K562 (cell line): ENCODE measurements around the gene SEC16A. TPM values are rescaled to one million over a fixed set of nuclear protein-coding genes. Genes with fewer than 3 reads are reported as not detected.

ENCODE experiments used
- ARID4B ChIP-seq: sonication (generic); formaldehyde crosslinking; IDR thresholded peaks from 2 replicates; pipeline ENCODE4 v1.8.0; 2022; ENCODE audit warnings: mild to moderate bottlenecking, missing genetic modification reagents
- ATF3 ChIP-seq, 2 experiments: fragments of 450-650 bp in 1 of 2; sonication (generic) in 1 of 2; formaldehyde crosslinking in 1 of 2; IDR thresholded peaks in 1 of 2; conservative IDR thresholded peaks in 1 of 2; 2 replicates each; pipeline versions ENCODE4 v1.6.1 to v1.8.1; 2016 to 2023; ENCODE audit warnings: mild to moderate bottlenecking in 2 of 2, moderate library complexity in 2 of 2, inconsistent platforms in 1 of 2, missing genetic modification reagents in 1 of 2
- CEBPB ChIP-seq: fragments of 450-650 bp; IDR thresholded peaks from 2 replicates; pipeline ENCODE4 v1.6.1; 2016; ENCODE audit warnings: missing genetic modification characterization, missing compliant biosample characterization
- CEBPG ChIP-seq, 3 experiments: fragments of 200-800 bp in 1 of 3; sonication (Bioruptor generic) in 1 of 3; sonication (generic) in 1 of 3; formaldehyde crosslinking in 1 of 3; IDR thresholded peaks in 2 of 3; conservative IDR thresholded peaks in 1 of 3; 2 replicates each; pipeline versions ENCODE4 v1.6.1 to v1.8.0; 2016 to 2022; ENCODE audit warnings: missing compliant biosample characterization in 2 of 3, missing genetic modification characterization in 2 of 3, mild to moderate bottlenecking in 1 of 3, missing genetic modification reagents in 1 of 3
- CHD1 ChIP-seq: fragments of 200-600 bp; sonication (generic); IDR thresholded peaks from one replicate; pipeline ENCODE4 v1.6.1; 2012; ENCODE audit warnings: mild to moderate bottlenecking, moderate library complexity, low read length, inconsistent platforms
- COPS2 ChIP-seq: fragments of 450-650 bp; conservative IDR thresholded peaks from 2 replicates; pipeline ENCODE4 v1.6.1; 2016; ENCODE audit warnings: mild to moderate bottlenecking, moderate library complexity
- IRF2 ChIP-seq: sonication (generic); formaldehyde crosslinking; IDR thresholded peaks from 2 replicates; pipeline ENCODE4 v1.8.1; 2022; ENCODE audit warnings: mild to moderate bottlenecking, missing genetic modification reagents
- MED1 ChIP-seq: sonication (generic); formaldehyde crosslinking; IDR thresholded peaks from 2 replicates; pipeline ENCODE4 v1.8.1; 2023; ENCODE audit warnings: missing genetic modification reagents, borderline replicate concordance
- NR2C2 ChIP-seq, 2 experiments: fragments of 200-800 bp in 1 of 2; sonication (Bioruptor generic) in 1 of 2; sonication (generic) in 1 of 2; formaldehyde crosslinking in 1 of 2; IDR thresholded peaks; 2 replicates each; pipeline versions ENCODE4 v1.6.1 to v1.8.0; 2016 to 2022; ENCODE audit warnings: mild to moderate bottlenecking in 1 of 2, missing compliant biosample characterization in 1 of 2, missing genetic modification characterization in 1 of 2, missing genetic modification reagents in 1 of 2
- PRMT5 ChIP-seq: sonication (generic); formaldehyde crosslinking; IDR thresholded peaks from 2 replicates; pipeline ENCODE4 v1.5.0; 2020; ENCODE audit warnings: missing genetic modification reagents
- SAP30 ChIP-seq: fragments of 200-600 bp; sonication (generic); IDR thresholded peaks from 2 replicates; pipeline ENCODE4 v1.6.1; 2012; ENCODE audit warnings: borderline replicate concordance, low read depth, mild to moderate bottlenecking, moderate library complexity, low read length, control low read depth, inconsistent platforms; ENCODE audit not compliant: insufficient read depth, poor library complexity, severe bottlenecking
- STAG1 ChIP-seq: sonication (generic); formaldehyde crosslinking; IDR thresholded peaks from 2 replicates; pipeline ENCODE4 v1.5.0; 2020; ENCODE audit warnings: missing genetic modification reagents, borderline replicate concordance
- USF2 ChIP-seq: sonication (generic); formaldehyde crosslinking; IDR thresholded peaks from 2 replicates; pipeline ENCODE4 v1.5.0; 2020; ENCODE audit warnings: missing genetic modification reagents
- ZNF780A ChIP-seq: fragments of 250-450 bp; sonication (Bioruptor Pico); IDR thresholded peaks from 2 replicates; pipeline ENCODE4 v1.5.0; 2021; ENCODE audit warnings: mild to moderate bottlenecking
- polyA plus RNA-seq, 8 experiments: library from polyadenylated mRNA; depleted of rRNA in 4 of 8; stranded (reverse) in 5 of 8; unstranded in 3 of 8; fragments of >200 nt; fragmentation: Nextera tagmentation in 2 of 8; fragmentation: Illumina TruSeq in 1 of 8; extraction: Ambion mirVana in 2 of 8; extraction: Trizol in 1 of 8; gene quantifications; 2 replicates each; pipeline versions ENCODE4 v1.2.1 to v1.2.3, GENCODE V29; 2011 to 2014; ENCODE audit warnings: inconsistent platforms in 1 of 8, missing spikeins in 1 of 8
- total RNA-seq, 7 experiments: library from RNA; depleted of rRNA in 6 of 7; stranded (reverse); fragments of >200 nt in 6 of 7; fragmentation: Illumina TruSeq in 2 of 7; extraction: Trizol in 2 of 7; gene quantifications; 2 replicates each; pipeline versions ENCODE4 v1.2.1 to v1.2.3, GENCODE V29; 2011 to 2021; ENCODE audit warnings: low replicate concordance in 1 of 7

Gene SEC16A
- total and polyA plus RNA-seq, 9 of the 15 experiments (the other 6 are each of a cell fraction or from before 2014, with no cell fraction given) = 8.3 to 62.8 (median 14.0) TPM

GRCh38 chr9:136482046-136482792, 621 bp downstream of the SEC16A start (continued):
- TF ChIP-seq COPS2 = no peak
- TF ChIP-seq ZNF780A (CRISPR knock-in tag) = 0 out of 2 replicates have a peak, but pooled peaks have one; percentile 6
- TF ChIP-seq CEBPB (tag) = peak; percentile 93
- 0 out of 2 replicates have a peak, but pooled peaks have one; percentile 48 for TF ChIP-seq ARID4B (CRISPR knock-in tag)
- no peak for TF ChIP-seq USF2
- no peak for TF ChIP-seq IRF2
- peak; percentile 34; the same call in 1 of the 2 replicates for TF ChIP-seq STAG1
- 0 out of 2 replicates have a peak, but pooled peaks have one; percentile 14 for TF ChIP-seq ATF3 (IDR thresholded peaks at IDR 0.05)
- no peak for TF ChIP-seq ATF3 (CRISPR knock-in tag; conservative IDR thresholded peaks at IDR 0.05)
- peak; percentile 57 for TF ChIP-seq CEBPG (CRISPR knock-in tag; IDR thresholded peaks at IDR 0.05)
- peak; percentile 76 to 89 for TF ChIP-seq CEBPG (tag; conservative IDR thresholded peaks at IDR 0.05 in 1 of 2, IDR thresholded peaks at IDR 0.05 in 1 of 2)
- TF ChIP-seq NR2C2 (CRISPR knock-in tag; IDR thresholded peaks at IDR 0.05) = no peak
- TF ChIP-seq NR2C2 (tag; IDR thresholded peaks at IDR 0.05) = peak; percentile 53; the same call in 1 of the 2 replicates
- TF ChIP-seq MED1 (CRISPR knock-in tag) = 0 out of 2 replicates have a peak, but pooled peaks have one; percentile 24
- peak; percentile 95 for TF ChIP-seq CHD1
- peak; percentile 77 for TF ChIP-seq SAP30
- peak; percentile 41; the same call in 1 of the 2 replicates for TF ChIP-seq PRMT5 (CRISPR knock-in tag)
